H9 (cell line): ENCODE results near the gene TRMT11. TPM values are rescaled to one million over a fixed set of nuclear protein-coding genes. Genes with fewer than 3 reads are reported as not detected.

ENCODE experiments used
- DNase-seq: peaks from one replicate; pipeline ENCODE4 v3.0.0-alpha.2; 2017
- H2AFZ ChIP-seq: one replicate; pipeline ENCODE4 v1.6.1; 2013; ENCODE audit warnings: mild to moderate bottlenecking, low read length, control low read depth, moderate library complexity
- H2AK5ac ChIP-seq: 2 replicates; pipeline ENCODE4 v1.6.1; 2013; ENCODE audit warnings: low read length, control low read depth, mixed read lengths; ENCODE audit not compliant: insufficient read length
- H2BK120ac ChIP-seq: one replicate; pipeline ENCODE4 v1.6.1; 2013; ENCODE audit warnings: low read depth, mild to moderate bottlenecking, low read length, control low read depth, inconsistent platforms; ENCODE audit not compliant: poor library complexity, severe bottlenecking
- H2BK12ac ChIP-seq: 2 replicates; pipeline ENCODE4 v1.6.1; 2013; ENCODE audit warnings: low read length, control low read depth, mixed read lengths, low read depth; ENCODE audit not compliant: insufficient read length
- H2BK15ac ChIP-seq: 2 replicates; pipeline ENCODE4 v1.6.1; 2013; ENCODE audit warnings: low read depth, low read length, control low read depth
- H2BK20ac ChIP-seq: one replicate; pipeline ENCODE4 v1.6.1; 2013; ENCODE audit warnings: low read depth, mild to moderate bottlenecking, low read length, control low read depth, inconsistent platforms; ENCODE audit not compliant: poor library complexity, severe bottlenecking
- H2BK5ac ChIP-seq: 2 replicates; pipeline ENCODE4 v1.6.1; 2013; ENCODE audit warnings: low read length, control low read depth, mixed read lengths; ENCODE audit not compliant: insufficient read length
- H3K14ac ChIP-seq: 2 replicates; pipeline ENCODE4 v1.6.1; 2013; ENCODE audit warnings: low read length, control low read depth; ENCODE audit not compliant: insufficient read depth
- H3K18ac ChIP-seq: 2 replicates; pipeline ENCODE4 v1.6.1; 2013; ENCODE audit warnings: low read depth, mild to moderate bottlenecking, mixed read lengths, low read length, control low read depth; ENCODE audit not compliant: insufficient read length
- H3K23ac ChIP-seq: 2 replicates; pipeline ENCODE4 v1.6.1; 2013; ENCODE audit warnings: low read length, control low read depth, mixed read lengths, low read depth; ENCODE audit not compliant: insufficient read length
- H3K23me2 ChIP-seq: 2 replicates; pipeline ENCODE4 v1.6.1; 2013; ENCODE audit warnings: low read depth, mild to moderate bottlenecking, mixed read lengths, low read length, control low read depth; ENCODE audit not compliant: insufficient read length, poor library complexity, severe bottlenecking
- H3K27ac ChIP-seq: 2 replicates; pipeline ENCODE4 v1.5.1; 2013; ENCODE audit warnings: low read length, control low read depth, mixed read lengths, low read depth; ENCODE audit not compliant: insufficient read length
- H3K27me3 ChIP-seq: 2 replicates; pipeline ENCODE4 v1.6.1; 2013; ENCODE audit warnings: low read length, control low read depth, inconsistent platforms; ENCODE audit not compliant: insufficient read depth
- H3K4ac ChIP-seq: 2 replicates; pipeline ENCODE4 v1.6.1; 2013; ENCODE audit warnings: low read depth, mild to moderate bottlenecking, control low read depth, inconsistent platforms, low read length, moderate library complexity
- H3K4me1 ChIP-seq: 2 replicates; pipeline ENCODE4 v1.6.1; 2013; ENCODE audit warnings: low read length, control low read depth, inconsistent platforms; ENCODE audit not compliant: insufficient read depth
- H3K4me2 ChIP-seq: 2 replicates; pipeline ENCODE4 v1.6.1; 2013; ENCODE audit warnings: low read length, control low read depth, mixed read lengths; ENCODE audit not compliant: insufficient read length, insufficient read depth
- H3K56ac ChIP-seq: 2 replicates; pipeline ENCODE4 v1.6.1; 2013; ENCODE audit warnings: low read depth, mild to moderate bottlenecking, mixed read lengths, low read length, control low read depth; ENCODE audit not compliant: insufficient read length
- H3K79me1 ChIP-seq: 2 replicates; pipeline ENCODE4 v1.6.1; 2013; ENCODE audit warnings: low read depth, mild to moderate bottlenecking, moderate library complexity, low read length, control low read depth, inconsistent platforms; ENCODE audit not compliant: insufficient read depth, poor library complexity, severe bottlenecking
- H3K79me2 ChIP-seq: 2 replicates; pipeline ENCODE4 v1.6.1; 2013; ENCODE audit warnings: low read length, control low read depth, inconsistent platforms; ENCODE audit not compliant: insufficient read depth
- H3K9ac ChIP-seq: 2 replicates; pipeline ENCODE4 v1.6.1; 2013; ENCODE audit warnings: low read length, control low read depth, mixed read lengths; ENCODE audit not compliant: insufficient read length; ENCODE audit errors: extremely low read depth
- H3K9me3 ChIP-seq: one replicate; pipeline ENCODE4 v1.6.1; 2013; ENCODE audit warnings: low read depth, low read length, inconsistent platforms; ENCODE audit not compliant: control insufficient read depth
- H3T11ph ChIP-seq: one replicate; pipeline ENCODE4 v1.6.1; 2013; ENCODE audit warnings: mild to moderate bottlenecking, low read length, control low read depth, inconsistent platforms
- H4K20me1 ChIP-seq: one replicate; pipeline ENCODE4 v1.6.1; 2013; ENCODE audit not compliant: control insufficient read depth, insufficient read length, insufficient read depth
- H4K5ac ChIP-seq: 2 replicates; pipeline ENCODE4 v1.6.1; 2013; ENCODE audit warnings: low read depth, mild to moderate bottlenecking, mixed read lengths, low read length, control low read depth; ENCODE audit not compliant: insufficient read length
- H4K8ac ChIP-seq: replicated peaks from 2 replicates; pipeline ENCODE4 v1.6.1; 2013; ENCODE audit warnings: low read length, control low read depth, mixed read lengths, low read depth; ENCODE audit not compliant: insufficient read length
- H4K91ac ChIP-seq: 2 replicates; pipeline ENCODE4 v1.6.1; 2013; ENCODE audit warnings: low read depth, mild to moderate bottlenecking, moderate library complexity, mixed read lengths, low read length, control low read depth; ENCODE audit not compliant: insufficient read length
- H3K27ac Mint-ChIP-seq, 3 experiments: 2 replicates in 2 of 3; 3 replicates in 1 of 3; pipeline ENCODE4 v1.8.0; 2020 to 2021; ENCODE audit warnings: mixed read lengths in 3 of 3, mild to moderate bottlenecking in 1 of 3, moderate library complexity in 1 of 3
- H3K27me3 Mint-ChIP-seq: 2 replicates; pipeline ENCODE4 v1.8.0; 2021; ENCODE audit warnings: low read depth, mild to moderate bottlenecking, moderate library complexity, mixed read lengths
- H3K36me3 Mint-ChIP-seq, 3 experiments: 2 replicates in 2 of 3; 3 replicates in 1 of 3; pipeline ENCODE4 v1.8.0; 2020 to 2021; ENCODE audit warnings: low read depth in 3 of 3, mixed read lengths in 3 of 3; ENCODE audit not compliant: insufficient read depth in 1 of 3
- H3K4me1 Mint-ChIP-seq, 2 experiments: 2 replicates each; pipeline ENCODE4 v1.8.0; 2020; ENCODE audit warnings: mixed read lengths in 2 of 2
- H3K4me3 Mint-ChIP-seq, 2 experiments: 2 replicates in 1 of 2; 3 replicates in 1 of 2; pipeline ENCODE4 v1.8.0; 2020 to 2021; ENCODE audit warnings: mild to moderate bottlenecking in 2 of 2, mixed read lengths in 2 of 2, moderate library complexity in 1 of 2
- H3K9me3 Mint-ChIP-seq, 2 experiments: 2 replicates in 1 of 2; 3 replicates in 1 of 2; pipeline ENCODE4 v1.8.0; 2020; ENCODE audit warnings: mild to moderate bottlenecking in 2 of 2, mixed read lengths in 2 of 2, moderate library complexity in 1 of 2
- WGBS: extraction: QIAGEN DNeasy Blood & Tissue Kit; methylation state at CpG from one replicate; pipeline ENCODE4 v1.1.7; 2013; ENCODE audit warnings: missing lambda C conversion rate, low lambda C conversion rate, mixed read lengths; ENCODE audit not compliant: insufficient read length; ENCODE audit errors: extremely low coverage; 5-methylcytosine and 5-hydroxymethylcytosine counted together
- total RNA-seq: library from RNA; stranded (reverse); gene quantifications from 2 replicates; pipeline ENCODE4 v1.2.1, GENCODE V29; 2021
- TF ChIP-seq, protein P1 (sequence below): fragments of 200-600 bp; sonication (generic); conservative IDR thresholded peaks from 3 replicates; pipeline ENCODE4 v1.8.0; 2021; ENCODE audit warnings: antibody characterized with exemption, mild to moderate bottlenecking

The TRMT11 gene
- total RNA-seq, 1 experiment from 2014 or later = 31.1 TPM

GRCh38 chr6:125945378-125946141 lies 40.8 kb upstream of the TRMT11 start:
- H3K4me1 Mint-ChIP-seq = peaks cover 2 to 6% of the 10 kb centered on the region in 2 experiments; a peak in 2 of 4 replicates
- H3K9me3 Mint-ChIP-seq = no peaks in the 10 kb centered on the region
- H3K36me3 Mint-ChIP-seq = no peaks in the 10 kb centered on the region
- Histone ChIP-seq H3K56ac (no peak overlapping the region), H3K23me2 (no peaks in the 10 kb centered on the region), H3K18ac (no peak overlapping the region), H2BK15ac (no peak overlapping the region), H4K91ac (no peak overlapping the region), H4K8ac (no peak overlapping the region), H3K9ac (no peak overlapping the region), H3K27ac (no peak overlapping the region), H3K4ac (no peak overlapping the region), H2BK5ac (no peak overlapping the region), H4K5ac (no peak overlapping the region), H2BK12ac (no peak overlapping the region), H3K4me2 (no peak overlapping the region), H3K27me3 (no peaks in the 10 kb centered on the region), H2AK5ac (no peak overlapping the region), H3K23ac (no peak overlapping the region), H3K79me2 (no peaks in the 10 kb centered on the region), H3T11ph (no peak overlapping the region), H3K4me1 (no peaks in the 10 kb centered on the region), H4K20me1 (no peaks in the 10 kb centered on the region), H2BK20ac (no peak overlapping the region), H3K9me3 (no peaks in the 10 kb centered on the region), H3K14ac (no peak overlapping the region), H2AFZ (no peak overlapping the region), H3K79me1 (no peaks in the 10 kb centered on the region), H2BK120ac (no peak overlapping the region)
- no CpG with 5 or more reads among the region's 1 CpG for WGBS
- TF ChIP-seq, protein P1, sequence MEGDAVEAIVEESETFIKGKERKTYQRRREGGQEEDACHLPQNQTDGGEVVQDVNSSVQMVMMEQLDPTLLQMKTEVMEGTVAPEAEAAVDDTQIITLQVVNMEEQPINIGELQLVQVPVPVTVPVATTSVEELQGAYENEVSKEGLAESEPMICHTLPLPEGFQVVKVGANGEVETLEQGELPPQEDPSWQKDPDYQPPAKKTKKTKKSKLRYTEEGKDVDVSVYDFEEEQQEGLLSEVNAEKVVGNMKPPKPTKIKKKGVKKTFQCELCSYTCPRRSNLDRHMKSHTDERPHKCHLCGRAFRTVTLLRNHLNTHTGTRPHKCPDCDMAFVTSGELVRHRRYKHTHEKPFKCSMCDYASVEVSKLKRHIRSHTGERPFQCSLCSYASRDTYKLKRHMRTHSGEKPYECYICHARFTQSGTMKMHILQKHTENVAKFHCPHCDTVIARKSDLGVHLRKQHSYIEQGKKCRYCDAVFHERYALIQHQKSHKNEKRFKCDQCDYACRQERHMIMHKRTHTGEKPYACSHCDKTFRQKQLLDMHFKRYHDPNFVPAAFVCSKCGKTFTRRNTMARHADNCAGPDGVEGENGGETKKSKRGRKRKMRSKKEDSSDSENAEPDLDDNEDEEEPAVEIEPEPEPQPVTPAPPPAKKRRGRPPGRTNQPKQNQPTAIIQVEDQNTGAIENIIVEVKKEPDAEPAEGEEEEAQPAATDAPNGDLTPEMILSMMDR = no peak
- H3K27ac Mint-ChIP-seq = no peak overlapping the region
- no peak for DNase-seq
- H3K27me3 Mint-ChIP-seq = peaks cover 1% of the 10 kb centered on the region
- H3K4me3 Mint-ChIP-seq = no peak overlapping the region
